ENCODE data around the gene MILR1. TPM values are rescaled to one million over a fixed set of nuclear protein-coding genes. Genes with fewer than 3 reads are reported as not detected.

Gene MILR1
- total RNA-seq, 2 donors from 2014 or later, result 10.0 to 28.8 TPM

DNA sequence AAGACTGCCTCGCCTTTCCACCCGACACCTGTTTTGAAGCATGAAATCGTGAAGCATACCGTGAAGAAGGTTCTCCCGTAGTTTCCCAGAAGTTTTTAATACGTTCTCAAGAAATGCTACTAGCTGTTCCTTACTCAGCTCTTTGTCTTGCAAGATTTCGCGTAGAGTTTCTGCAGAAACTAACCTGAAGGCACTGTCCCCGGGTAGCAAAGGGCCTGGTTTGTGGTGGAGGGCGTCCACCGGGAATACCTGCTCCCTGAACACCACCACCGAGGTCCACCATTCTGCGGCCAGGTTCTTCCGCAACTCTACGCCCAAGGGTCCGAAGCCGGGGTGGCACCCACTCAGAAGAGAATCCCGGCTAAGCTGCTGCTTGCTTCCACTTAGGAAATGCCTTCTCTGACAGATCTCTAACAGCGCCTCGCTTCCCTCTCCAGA lies 47.5 kb downstream of the MILR1 start:
- H3K4me1 ChIP-seq (ENCODE audit: control insufficient read depth in 1 of 2, low read depth in 2 of 2), result peaks cover 20 to 55% of the 10 kb centered on the region in 2 donors

DNA sequence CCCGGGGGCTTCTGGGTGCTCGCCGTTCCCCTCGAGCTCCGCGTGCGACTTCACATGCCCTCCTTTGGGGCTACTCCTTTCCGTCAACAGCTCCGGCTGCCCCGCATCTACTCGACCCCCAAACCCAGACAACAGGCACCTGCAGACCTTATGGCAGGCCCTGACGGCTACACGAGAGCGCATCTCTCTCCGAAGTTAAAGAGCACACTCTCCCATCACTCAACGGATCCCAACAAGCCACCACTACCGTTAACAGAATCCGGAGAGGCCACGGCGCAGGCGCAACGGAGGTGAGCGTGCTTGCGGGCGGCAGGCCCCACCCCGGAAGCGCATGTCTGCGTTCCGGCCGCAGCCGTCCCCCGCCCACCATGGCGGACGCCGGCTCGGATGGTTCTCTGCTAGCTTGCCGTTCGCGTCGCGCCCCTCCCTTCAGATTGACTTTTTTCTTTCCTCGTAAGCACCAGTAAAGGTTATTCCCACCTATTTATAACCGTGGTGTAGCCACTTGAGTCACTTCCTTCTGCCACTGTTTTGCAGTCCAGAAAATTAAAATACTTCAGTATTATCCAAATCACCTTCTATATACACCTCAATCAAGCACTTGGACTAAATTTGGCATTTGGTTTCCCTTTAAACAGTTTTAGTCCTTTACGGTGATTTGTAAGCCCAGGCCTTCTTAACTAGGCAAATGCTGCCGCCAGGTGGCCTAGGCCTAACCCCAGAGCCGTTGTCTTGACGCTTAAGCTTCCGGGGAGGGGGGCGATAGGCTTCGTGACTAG lies 48.1 kb downstream of the MILR1 start, which contains the start of gene POLG2:
TSS of gene POLG2 (minus strand) at position 269 of the 779 bp plus-strand sequence. CDS start at position 183, 86 bp downstream.
- Histone ChIP-seq H3K4me3 (peak within 1 kb of the TSS; percentile 82), H3K27ac (peak within 1 kb of the TSS; percentile 50 to 82), H3K9me3 (no peaks in the 10 kb centered on the region), H3K36me3 (peaks cover 35% of the 10 kb centered on the region), H3K27me3 (replicated peaks; ENCODE audit: insufficient read depth) (no peaks in the 10 kb centered on the region), H3K4me1 (ENCODE audit: control insufficient read depth in 1 of 2, low read depth in 2 of 2) (peaks cover 23 to 61% of the 10 kb centered on the region in 2 donors)
- ATAC-seq (ENCODE audit: insufficient number of reproducible peaks, low FRiP score, low read depth), result peak; percentile 46
- TF ChIP-seq, protein P1, sequence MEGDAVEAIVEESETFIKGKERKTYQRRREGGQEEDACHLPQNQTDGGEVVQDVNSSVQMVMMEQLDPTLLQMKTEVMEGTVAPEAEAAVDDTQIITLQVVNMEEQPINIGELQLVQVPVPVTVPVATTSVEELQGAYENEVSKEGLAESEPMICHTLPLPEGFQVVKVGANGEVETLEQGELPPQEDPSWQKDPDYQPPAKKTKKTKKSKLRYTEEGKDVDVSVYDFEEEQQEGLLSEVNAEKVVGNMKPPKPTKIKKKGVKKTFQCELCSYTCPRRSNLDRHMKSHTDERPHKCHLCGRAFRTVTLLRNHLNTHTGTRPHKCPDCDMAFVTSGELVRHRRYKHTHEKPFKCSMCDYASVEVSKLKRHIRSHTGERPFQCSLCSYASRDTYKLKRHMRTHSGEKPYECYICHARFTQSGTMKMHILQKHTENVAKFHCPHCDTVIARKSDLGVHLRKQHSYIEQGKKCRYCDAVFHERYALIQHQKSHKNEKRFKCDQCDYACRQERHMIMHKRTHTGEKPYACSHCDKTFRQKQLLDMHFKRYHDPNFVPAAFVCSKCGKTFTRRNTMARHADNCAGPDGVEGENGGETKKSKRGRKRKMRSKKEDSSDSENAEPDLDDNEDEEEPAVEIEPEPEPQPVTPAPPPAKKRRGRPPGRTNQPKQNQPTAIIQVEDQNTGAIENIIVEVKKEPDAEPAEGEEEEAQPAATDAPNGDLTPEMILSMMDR (IDR thresholded peaks at IDR 0.05), result peak; percentile 36
- peak; percentile 74 for DNase-seq (ENCODE audit: low spot score)

More for the DNA sequence above, 47.5 kb downstream of the MILR1 start:
- Histone ChIP-seq H3K9me3 (no peaks in the 10 kb centered on the region), H3K36me3 (peaks cover 29% of the 10 kb centered on the region), H3K4me3 (peak overlapping the region; percentile 82), H3K27me3 (replicated peaks; ENCODE audit: insufficient read depth) (no peaks in the 10 kb centered on the region), H3K27ac (peak overlapping the region; percentile 50 to 82)
- ATAC-seq (ENCODE audit: insufficient number of reproducible peaks, low FRiP score, low read depth), result no peak
- DNase-seq (ENCODE audit: low spot score), result no peak
- TF ChIP-seq, protein P1 (IDR thresholded peaks at IDR 0.05), result no peak

DNA sequence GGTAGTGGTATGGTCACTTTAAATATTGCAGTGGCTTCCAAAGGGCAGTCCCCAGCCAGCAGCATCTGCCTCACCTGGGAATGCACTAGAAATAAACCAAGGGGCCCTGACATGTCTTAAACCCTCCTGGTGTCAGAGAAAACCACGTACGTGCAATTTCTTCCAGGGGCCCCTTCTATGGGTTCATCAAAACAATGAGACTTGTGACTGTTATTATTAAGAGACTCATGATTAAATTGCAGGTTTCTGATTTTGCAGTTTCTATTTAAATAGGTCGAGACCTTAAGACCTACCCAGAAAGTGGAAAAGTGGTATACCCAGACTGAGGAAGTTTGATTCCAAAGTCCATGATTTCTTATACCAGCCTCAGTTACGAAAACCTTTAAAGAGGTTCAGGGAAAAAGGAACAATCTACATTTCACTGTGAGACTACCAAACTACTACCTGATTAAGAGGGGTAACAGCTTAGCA lies 48.7 kb downstream of the MILR1 start:
- Histone ChIP-seq H3K27me3 (replicated peaks; ENCODE audit: insufficient read depth) (no peaks in the 10 kb centered on the region), H3K9me3 (no peaks in the 10 kb centered on the region), H3K27ac (peak overlapping the region; percentile 50 to 82), H3K36me3 (peaks cover 41% of the 10 kb centered on the region), H3K4me1 (ENCODE audit: control insufficient read depth in 1 of 2, low read depth in 2 of 2) (peaks cover 28 to 68% of the 10 kb centered on the region in 2 donors), H3K4me3 (peak overlapping the region; percentile 82)
- ATAC-seq (ENCODE audit: insufficient number of reproducible peaks, low FRiP score, low read depth) (no peak), DNase-seq (ENCODE audit: low spot score) (no peak)
- TF ChIP-seq, protein P1 (IDR thresholded peaks at IDR 0.05), result no peak

DNA sequence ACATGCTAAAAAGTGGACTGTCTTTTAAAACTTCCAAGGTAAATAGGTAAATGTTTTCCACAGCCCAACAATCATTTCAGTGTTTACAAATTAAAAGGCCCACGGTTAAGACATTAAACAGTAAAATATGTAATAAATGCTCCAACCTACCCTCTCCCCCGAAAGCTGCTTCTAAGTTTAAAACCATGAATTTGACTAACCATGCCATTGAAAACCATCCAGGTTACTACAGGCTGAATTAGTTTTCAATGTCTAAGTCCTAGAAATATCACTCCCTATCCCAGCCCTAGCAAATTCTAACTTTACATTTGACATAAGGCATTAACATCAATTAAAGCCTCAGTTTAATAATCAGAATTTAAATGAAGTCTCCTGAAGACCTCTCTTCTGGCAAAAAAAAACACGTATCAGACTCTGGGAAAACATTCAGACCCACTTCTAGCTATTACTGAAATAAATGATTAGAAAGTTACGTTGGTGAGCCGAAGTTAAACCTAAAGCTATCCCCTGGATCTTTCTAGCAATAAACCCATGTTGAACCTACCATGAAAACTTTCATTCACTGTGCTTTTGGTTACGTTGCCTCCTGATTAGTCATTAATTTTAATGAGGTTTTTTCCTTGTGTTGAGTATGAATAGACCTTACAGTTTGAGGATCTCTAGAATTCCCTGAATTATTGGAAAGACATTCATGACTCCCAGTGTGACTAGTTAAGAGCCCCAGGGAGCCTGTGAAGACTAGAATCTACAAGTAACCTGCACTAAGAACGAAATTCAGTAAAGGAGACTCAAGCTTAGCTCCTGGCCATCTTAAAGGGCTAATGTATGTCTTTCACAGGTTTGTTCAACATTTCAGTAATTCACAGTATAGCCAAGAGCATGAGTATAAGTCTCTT lies 49.6 kb downstream of the MILR1 start:
- no peak overlapping the region for H3K27ac ChIP-seq
- no peaks in the 10 kb centered on the region for H3K27me3 ChIP-seq (replicated peaks; ENCODE audit: insufficient read depth)
- H3K4me3 ChIP-seq, result no peak overlapping the region
- DNase-seq (ENCODE audit: low spot score) (no peak), ATAC-seq (ENCODE audit: insufficient number of reproducible peaks, low FRiP score, low read depth) (no peak)
- peaks cover 47% of the 10 kb centered on the region for H3K36me3 ChIP-seq
- peaks cover 37 to 77% of the 10 kb centered on the region in 2 donors for H3K4me1 ChIP-seq (ENCODE audit: control insufficient read depth in 1 of 2, low read depth in 2 of 2)
- H3K9me3 ChIP-seq, result no peaks in the 10 kb centered on the region
- TF ChIP-seq, protein P1 (IDR thresholded peaks at IDR 0.05), result no peak

Measured in thoracic aorta (tissue), 2 donors.